Fibroblast of the aortic adventitia (primary cell): ENCODE results near the gene IRX5. TPM values are rescaled to one million over a fixed set of nuclear protein-coding genes. Genes with fewer than 3 reads are reported as not detected.

Experiments used
- DNase-seq: peaks from one replicate; pipeline ENCODE4 v3.0.0-alpha.2; 2010; ENCODE audit warnings: low read depth
- H3K4me3 ChIP-seq: 2 replicates; pipeline ENCODE4 v1.5.1; 2011; ENCODE audit warnings: low read depth, mild to moderate bottlenecking, control low read depth, low read length, moderate library complexity
- total RNA-seq: library from RNA; depleted of rRNA; stranded (reverse); fragments of >200 nt; gene quantifications from 2 replicates; pipeline ENCODE4 v1.2.3, GENCODE V29; 2012; ENCODE audit warnings: low replicate concordance
- TF ChIP-seq, protein P1 (sequence below): IDR thresholded peaks from 2 replicates; pipeline ENCODE4 v1.5.1; 2011; ENCODE audit warnings: mild to moderate bottlenecking, low read length, control low read depth, inconsistent platforms; ENCODE audit not compliant: insufficient read depth

IRX5 gene
- total RNA-seq, 1 donor: 0.27 TPM

DNA sequence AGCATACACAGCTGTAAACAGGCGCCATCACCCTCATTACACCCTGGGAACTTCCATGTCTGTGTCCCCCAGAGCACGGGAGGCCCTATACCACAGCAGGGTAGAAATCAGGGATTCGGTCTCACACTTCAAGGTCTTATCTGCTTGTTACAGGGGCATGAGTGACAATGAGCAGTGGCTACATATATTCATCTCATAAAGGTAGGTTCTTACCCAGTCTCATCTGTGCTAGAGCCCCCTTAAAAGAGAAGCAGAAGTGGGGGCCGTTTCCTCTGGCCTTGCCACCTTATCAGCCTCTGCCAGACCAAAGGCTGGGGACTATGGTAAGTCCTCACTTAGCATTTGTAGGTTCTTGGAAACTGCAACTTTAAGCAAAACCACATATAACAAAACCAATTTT lies 46.5 kb downstream of the IRX5 start:
- TF ChIP-seq, protein P1, sequence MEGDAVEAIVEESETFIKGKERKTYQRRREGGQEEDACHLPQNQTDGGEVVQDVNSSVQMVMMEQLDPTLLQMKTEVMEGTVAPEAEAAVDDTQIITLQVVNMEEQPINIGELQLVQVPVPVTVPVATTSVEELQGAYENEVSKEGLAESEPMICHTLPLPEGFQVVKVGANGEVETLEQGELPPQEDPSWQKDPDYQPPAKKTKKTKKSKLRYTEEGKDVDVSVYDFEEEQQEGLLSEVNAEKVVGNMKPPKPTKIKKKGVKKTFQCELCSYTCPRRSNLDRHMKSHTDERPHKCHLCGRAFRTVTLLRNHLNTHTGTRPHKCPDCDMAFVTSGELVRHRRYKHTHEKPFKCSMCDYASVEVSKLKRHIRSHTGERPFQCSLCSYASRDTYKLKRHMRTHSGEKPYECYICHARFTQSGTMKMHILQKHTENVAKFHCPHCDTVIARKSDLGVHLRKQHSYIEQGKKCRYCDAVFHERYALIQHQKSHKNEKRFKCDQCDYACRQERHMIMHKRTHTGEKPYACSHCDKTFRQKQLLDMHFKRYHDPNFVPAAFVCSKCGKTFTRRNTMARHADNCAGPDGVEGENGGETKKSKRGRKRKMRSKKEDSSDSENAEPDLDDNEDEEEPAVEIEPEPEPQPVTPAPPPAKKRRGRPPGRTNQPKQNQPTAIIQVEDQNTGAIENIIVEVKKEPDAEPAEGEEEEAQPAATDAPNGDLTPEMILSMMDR: no peak
- no peak for DNase-seq
- no peak overlapping the region for H3K4me3 ChIP-seq

DNA sequence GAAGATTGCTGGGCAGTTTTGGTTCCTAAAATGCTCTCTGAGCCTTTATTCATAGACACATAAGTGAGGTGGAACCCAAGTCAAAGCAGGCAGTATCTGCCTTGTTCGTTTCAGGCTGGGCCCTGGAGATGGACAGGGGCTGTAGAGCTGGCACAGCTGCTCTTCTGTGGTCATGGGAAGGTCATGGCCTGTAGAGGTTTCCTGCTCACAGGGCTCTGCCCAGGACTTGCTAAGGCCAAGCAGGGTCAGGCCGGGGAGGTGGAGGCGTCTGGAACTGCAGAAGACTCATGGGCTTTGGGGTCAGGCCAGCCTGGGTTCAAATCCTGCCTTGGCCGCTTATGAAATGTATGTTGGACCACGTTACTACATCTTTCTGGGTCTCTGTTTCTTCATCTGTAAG lies 50.2 kb downstream of the IRX5 start:
- no peak for DNase-seq
- TF ChIP-seq, protein P1: no peak
- no peak overlapping the region for H3K4me3 ChIP-seq
